Caki2 (cell line): ENCODE data around the gene BABAM1. TPM values are rescaled to one million over a fixed set of nuclear protein-coding genes. Genes with fewer than 3 reads are reported as not detected.
A peak's percentile ranks its signal among the peaks of the same experiment; 100 is the strongest.

Experiments
- DNase-seq: peaks from one replicate; pipeline ENCODE4 v3.0.0-alpha.2; 2015; ENCODE audit warnings: low read depth
- in situ Hi-C: cut with HindIII; loops from 2 replicates; pipeline ENCODE4 v1.10.0; 2016; ENCODE audit warnings: low sequenced_read_pairs, low pct_unique_long_range_greater_than_20kb, mixed read lengths
- total RNA-seq: library from RNA; depleted of rRNA; stranded (reverse); fragments of >200 nt; shearing (Covaris generic); gene quantifications from 2 replicates; pipeline ENCODE4 v1.2.3, GENCODE V29; 2014; ENCODE audit warnings: low replicate concordance

Gene BABAM1
- total RNA-seq, 1 experiment from 2014 or later = 247 TPM

DNA sequence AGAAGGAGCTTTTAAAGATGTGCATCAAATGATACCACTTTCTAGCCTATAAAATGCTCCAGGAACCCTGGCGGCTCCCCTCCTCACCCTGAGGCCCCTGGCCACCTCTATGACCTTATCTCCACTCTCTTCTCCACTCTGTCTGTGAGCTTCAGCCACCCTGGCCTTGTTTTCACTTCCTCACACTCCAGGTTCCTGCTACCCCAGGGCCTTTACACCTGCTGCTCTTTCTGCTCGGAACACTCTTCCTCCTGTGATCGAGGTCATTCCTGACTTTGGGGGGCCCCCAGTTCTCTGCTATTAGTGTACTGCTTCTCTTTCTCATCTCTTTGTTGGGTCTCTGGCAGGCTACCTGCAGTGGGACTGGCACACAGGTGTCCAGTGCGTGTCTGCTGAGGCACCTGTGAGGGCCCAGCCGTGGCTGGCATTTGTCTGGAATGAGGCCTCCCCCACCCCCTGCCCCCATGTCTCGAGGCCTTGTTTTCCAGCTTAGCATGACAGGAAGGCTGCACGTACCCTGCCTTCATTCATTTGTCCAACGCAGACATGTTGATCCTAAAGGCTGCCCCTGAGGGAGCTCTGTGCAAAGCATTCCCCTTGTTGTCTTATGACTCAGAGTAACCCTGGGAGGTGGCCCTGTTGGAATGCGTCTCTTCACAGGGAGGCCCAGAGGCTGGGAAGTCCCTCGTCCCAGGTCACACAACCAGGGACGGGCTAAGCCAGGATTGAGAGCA is 44.4 kb downstream of the BABAM1 start:
- in situ Hi-C loops = no loop called here
- peak; percentile 89 for DNase-seq

DNA sequence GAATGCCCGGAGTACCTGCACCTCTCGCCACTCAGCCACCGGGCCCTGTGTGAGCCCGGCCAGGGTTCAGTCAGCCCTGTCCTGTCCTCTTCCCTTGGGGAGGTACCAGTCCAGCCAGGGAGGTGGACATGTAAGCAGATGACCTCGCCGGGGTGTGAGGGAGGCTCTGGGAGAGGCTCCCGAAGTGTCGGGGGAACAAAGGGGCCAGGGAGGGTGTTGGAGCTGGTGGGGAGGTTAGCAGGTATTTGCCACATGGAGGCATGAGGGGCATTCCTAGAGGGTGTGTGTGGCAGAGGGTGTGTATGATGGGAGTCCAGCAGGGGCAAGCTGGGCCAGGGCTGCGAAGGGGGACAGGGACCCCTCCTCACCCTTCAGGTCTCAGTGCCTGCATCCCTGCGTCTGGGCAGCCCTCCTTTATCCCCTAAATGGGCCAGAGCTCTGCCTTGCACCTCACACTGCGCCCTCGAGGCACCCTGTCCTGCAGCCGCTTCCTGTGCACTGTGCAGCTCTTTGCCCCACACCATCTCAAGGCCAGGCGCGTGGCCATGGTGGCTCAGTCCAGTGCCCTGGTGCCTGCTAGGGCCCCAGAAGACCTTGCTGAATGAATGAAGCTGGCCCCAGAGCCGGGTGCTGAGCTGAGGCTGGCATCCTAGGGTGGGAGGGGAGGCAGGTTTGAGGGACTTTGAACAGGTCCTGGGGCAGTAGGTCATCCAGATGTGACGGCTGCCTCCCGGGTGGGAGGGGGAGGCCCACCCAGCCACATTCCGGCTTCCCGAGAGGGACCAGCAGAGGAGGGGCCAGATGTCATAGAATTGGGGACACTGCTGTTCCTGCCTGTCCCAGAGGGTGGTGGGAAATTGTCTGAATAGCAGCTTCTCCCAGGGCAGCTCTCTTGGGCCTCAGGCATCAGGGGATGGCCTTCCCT is 45.2 kb downstream of the BABAM1 start:
- no peak for DNase-seq

DNA sequence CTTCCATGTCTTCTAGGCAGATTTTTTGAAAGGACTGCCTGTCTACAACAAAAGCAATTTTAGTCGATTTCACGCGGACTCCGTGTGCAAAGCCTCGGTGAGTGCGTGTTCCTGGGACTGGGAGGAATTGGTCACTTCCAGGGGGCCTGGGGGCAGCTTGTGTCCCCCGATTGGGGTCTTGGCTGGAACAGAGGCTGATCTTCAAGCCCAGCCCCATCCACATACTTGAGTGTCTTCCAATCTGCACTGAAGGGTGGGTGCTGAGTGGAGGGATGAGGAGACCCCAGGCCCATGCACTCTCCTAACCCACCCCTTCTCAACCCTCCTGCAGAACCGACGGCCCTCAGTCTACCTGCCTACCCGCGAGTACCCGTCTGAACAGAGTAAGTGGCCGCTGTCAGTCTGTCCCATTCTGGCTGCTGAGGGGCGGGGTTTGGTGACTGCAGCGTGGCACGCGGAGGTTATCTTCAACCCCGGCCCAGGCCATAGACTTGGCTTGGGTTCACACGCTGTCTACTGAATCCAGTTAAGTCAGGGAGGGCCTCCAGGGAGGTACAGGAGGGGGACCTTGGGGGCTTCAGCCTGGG is 46.9 kb downstream of the BABAM1 start:
- no peak for DNase-seq
- in situ Hi-C loops = no loop called here

More for the DNA sequence above, 45.2 kb downstream of the BABAM1 start:
- in situ Hi-C loops = no loop called here

- DNase-seq = no peak
- in situ Hi-C loops = no loop called here
Measured at GRCh38 chr19:17318966-17319365, 51.7 kb downstream of the BABAM1 start.

DNA sequence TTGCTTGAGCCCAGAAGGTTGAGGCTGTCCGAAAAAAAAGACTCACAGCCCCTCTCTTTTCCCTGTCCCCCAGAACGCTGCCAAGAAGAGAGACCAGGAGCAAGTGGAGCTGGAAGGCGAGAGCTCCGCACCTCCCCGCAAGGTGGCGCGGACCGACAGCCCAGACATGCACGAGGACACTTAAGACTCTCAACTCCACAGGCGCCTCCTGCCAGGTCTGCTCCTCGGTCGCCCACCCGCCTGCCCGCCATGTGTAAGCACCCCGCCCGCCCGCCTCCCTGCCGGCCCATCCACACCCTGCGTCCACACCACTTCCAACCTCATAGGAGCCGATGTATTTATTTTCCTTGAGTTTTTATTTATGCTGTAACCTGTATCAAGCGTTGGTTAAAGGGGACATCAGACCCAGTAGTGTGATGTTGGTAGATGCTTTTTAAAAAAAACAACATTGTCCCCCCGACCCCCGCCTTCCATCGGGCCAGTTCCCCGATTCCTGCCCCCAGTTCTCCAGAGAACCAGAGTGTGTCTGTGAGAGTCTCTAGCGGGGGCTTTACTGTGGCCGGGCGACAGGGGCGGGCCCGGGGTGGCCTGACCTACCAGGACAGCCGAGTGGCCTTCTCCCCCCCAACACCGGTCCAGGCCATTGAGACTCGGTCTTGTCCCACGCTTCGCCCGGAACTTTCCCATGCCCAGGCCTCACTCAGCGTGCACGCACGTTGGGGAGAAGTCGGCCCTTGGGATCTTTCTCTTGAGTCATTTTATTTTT is 52.4 kb downstream of the BABAM1 start:
- DNase-seq = no peak
- in situ Hi-C loops = no loop called here

- in situ Hi-C loops = no loop called here
- no peak for DNase-seq
Measured at GRCh38 chr19:17320435-17320834, 53.2 kb downstream of the BABAM1 start.

GRCh38 chr19:17321655-17322489 is 54.6 kb downstream of the BABAM1 start:
- no peak for DNase-seq
- in situ Hi-C loops = no loop called here

DNA sequence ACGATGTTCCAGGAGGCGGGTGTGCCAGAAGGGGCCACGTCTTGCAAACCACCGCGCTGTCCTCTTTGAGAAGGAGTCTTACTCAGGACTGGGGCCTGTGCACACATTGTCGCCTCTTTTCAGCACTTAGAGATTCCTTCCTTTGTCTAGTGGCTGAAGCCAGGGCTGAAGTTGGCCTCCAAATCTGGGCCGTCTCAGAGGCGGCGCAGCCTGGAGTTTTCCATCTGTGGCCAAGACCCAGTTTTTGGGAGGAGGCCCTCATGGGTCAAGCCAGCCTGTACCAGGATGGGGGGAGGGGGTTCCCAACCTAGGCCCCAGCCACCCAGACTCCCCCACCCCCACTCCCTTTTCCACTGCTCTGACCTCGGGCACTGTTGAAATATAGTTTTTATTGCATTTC is 55.6 kb downstream of the BABAM1 start:
- DNase-seq = no peak
- in situ Hi-C loops = no loop called here

GRCh38 chr19:17323300-17323963 is 56.2 kb downstream of the BABAM1 start:
- no peak for DNase-seq
- in situ Hi-C loops = no loop called here

- in situ Hi-C loops = no loop called here
- DNase-seq = no peak
Measured at GRCh38 chr19:17323964-17324332, 56.7 kb downstream of the BABAM1 start.

DNA sequence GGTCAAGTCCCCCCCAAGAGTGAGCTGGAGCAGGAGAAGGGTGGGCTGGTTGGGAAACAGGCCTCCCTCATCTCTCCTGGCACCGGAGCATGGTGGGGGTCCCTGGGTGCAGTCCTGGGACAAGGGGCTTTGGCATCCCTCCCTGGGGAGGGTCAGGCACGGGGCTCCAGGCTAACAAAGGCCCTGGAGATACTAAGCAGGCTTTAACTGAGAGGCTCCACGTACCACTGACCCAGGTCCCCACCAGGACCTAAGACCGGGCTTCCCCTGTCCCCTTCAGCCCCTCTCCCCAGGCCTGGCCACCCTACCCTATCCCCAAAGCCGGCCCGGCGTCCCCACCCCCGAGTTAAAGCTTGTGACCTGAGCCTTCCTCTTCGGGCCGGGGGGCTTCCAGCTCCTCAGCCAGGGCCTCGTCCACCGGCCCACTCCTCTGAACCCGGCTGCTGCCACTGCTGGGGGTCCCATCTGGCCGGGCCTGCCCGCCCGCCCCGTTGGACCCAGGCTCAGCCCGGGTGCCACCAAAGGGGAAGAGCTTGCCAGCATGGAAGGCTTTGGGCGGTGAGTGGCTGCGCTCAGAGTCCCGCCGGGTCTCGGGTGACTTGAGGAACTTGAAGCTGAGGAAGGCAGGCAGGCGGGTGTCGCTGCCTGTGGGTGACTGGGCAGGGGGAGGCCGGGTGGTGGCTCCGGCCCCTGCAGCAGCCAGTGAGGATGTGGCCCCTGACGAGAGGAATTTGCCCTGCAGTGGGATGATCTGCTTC is 57.3 kb downstream of the BABAM1 start:
- in situ Hi-C loops = no loop called here
- no peak for DNase-seq

- no peak for DNase-seq
- in situ Hi-C loops = no loop called here
Measured at GRCh38 chr19:17325133-17325532, 57.9 kb downstream of the BABAM1 start.

DNA sequence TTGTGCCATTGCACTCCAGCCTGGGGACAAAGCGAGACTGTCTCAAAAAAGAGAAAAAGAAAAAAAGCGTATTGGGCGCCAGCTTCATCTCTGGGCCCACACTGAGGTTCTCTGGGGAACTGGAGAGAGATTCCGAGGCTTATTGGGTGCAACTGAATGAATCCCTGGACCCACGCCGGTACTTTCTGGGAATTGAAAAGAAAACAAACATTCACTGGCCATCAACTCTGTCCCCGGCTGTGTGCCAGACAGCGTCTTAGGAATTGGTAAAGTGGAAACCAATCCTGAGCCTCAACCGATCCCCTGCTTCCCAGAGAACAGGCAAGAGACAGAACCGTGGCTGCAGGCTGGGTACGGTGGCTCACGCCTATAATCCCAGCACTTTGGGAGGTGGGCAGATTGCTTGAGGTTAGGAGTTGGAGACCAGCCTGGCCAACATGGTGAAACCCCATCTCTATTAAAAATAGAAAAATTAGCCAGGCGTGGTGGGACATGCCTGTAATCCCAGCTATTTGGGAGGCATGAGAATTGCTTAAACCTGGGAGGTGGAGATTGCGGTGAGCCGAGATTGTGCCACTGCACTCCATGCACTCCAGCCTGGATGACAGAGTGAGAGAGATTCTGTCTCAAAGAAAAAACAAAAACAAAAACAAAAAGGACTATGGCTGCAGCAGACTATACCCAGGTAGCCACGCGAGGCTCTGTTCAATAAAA is 58.8 kb downstream of the BABAM1 start:
- in situ Hi-C loops = no loop called here
- DNase-seq = no peak

GRCh38 chr19:17326595-17326966 is 59.3 kb downstream of the BABAM1 start:
- no peak for DNase-seq

GRCh38 chr19:17327068-17327653 is 59.9 kb downstream of the BABAM1 start:
- in situ Hi-C loops = no loop called here
- no peak for DNase-seq

More at GRCh38 chr19:17326595-17326966, 59.3 kb downstream of the BABAM1 start:
- in situ Hi-C loops = no loop called here
